Activated CD4-positive, alpha-beta T cell treated with anti-CD3 and anti-CD28 coated beads for 1 hour (primary cell): ENCODE data around the gene BTRC.
"Not testable (repeated sequence)": the region's sequence is repeated elsewhere in the genome, so short reads cannot be mapped to it uniquely, and the experiment has no call there.

Source experiments
- DNase-seq: peaks from one replicate; pipeline ENCODE4 v3.0.0-alpha.2; 2020

BTRC gene

DNA sequence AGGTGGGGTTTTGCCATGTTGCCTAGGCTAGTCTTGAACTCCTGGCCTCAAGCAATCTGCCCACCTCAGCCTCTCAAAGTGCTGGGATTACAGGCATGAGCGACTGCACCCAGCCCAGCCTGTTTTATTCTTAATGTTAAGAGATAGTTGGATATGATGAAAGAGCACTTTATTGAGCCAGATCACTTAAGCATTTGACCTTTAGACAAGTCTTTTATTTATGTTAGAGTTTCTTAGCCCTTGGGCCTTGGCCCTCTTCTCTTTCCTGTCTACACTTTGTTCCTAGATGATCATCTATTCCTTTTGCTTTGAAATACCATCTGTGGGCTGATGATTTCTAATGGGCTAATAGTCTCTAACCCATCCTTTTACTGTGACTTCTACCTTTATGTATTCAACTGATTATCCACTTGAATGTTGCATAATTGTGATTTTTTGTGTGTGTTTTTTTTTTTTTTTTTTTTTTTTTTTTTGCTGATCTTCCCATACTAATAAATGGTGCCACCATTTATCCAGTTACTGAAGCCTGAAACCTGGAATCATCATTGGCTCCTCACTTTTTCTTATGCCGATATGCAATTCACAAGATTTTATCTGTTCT, 34.8 kb downstream of the BTRC start:
- DNase-seq: no peak

DNA sequence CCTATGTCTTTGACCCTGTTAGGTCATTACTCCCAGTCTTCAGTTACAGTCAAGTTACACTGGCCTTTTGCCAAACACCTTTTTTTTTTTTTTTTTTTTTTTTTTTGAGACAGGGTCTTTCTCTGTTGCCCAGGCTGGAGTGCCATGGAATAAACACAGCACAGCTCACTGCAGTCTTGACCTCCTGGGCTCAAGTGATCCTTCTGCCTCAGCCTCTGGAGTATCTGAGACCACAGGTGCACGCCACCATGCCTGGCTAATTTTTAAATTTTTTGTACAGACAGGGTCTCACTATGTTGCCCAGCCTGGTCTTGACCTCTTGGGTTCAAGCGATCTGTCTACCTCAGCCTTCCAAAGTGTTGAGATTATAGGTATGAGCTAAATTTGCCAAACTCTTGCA, 35.6 kb downstream of the BTRC start:
- DNase-seq: not testable (repeated sequence)

DNA sequence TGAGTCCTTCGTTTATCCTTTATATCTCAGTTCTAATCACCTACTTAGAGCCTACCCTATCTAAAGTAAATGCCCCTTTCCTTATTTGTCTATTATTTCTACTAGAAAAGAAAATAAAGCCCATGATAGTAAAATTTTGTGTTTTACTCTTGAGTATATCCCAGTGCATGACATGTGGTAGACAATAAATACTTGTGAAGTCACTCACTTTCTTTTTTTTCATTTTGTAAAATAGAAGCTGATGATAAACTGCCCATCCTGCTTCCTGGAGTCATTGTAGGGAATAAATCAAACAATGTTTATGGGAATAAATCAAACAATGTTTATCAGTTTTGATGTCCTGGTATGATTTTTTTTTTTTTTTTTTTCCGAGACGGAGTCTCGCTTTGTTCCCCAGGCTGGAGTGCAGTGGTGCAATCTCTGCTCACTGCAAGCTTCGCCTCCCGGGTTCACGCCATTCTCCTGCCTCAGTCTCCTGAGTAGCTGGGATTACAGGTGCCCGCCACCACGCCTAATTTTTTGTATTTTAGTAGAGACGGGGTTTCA, 36.1 kb downstream of the BTRC start:
- no peak for DNase-seq

DNA sequence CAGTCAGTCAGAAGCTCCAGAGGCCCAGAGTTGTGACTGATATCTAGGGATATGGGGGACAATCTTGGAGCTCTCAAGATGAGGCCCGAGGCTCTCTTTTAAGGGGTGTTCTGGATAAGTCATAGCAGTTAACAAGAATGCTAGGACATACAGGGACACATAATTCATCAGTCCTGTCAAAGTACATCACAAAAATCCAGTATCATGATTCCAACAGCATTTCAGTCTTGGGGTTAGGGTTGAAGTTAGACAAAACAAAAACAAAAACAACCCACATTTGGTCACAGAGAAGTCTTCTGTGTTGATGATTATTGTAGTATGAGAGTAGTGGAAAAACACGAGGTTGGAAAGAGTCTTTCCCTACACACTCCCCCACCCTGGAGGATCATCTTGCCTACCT, 39.4 kb downstream of the BTRC start:
- no peak for DNase-seq

DNA sequence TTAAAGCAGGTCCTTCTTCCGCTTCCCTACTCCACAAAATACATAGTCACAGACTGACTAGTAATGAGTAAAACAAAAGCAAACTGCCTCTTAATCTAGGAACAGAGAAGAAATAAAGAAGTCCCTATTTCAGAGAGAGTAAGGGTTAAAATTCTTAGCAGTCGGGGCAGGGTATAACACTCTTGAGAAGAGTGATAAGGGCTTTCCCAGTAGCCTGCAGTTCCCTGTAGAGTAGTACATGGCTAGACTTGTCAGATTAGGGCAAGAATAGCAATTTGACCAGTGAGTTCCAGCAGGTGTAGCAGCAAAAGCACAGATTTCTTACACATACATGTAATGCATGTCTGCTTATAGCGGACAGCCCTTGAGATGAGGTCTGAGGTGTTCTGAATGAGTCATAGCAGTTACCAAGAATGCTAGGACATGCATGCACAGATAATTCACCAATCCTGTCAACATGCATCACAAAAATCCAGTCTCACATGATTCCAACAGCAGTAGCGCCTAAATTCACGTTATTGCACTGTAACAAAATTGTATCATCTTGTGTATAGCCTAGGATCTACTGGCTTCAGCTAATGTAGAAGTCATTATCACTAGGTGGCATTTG, 40.7 kb downstream of the BTRC start:
- DNase-seq: no peak

DNA sequence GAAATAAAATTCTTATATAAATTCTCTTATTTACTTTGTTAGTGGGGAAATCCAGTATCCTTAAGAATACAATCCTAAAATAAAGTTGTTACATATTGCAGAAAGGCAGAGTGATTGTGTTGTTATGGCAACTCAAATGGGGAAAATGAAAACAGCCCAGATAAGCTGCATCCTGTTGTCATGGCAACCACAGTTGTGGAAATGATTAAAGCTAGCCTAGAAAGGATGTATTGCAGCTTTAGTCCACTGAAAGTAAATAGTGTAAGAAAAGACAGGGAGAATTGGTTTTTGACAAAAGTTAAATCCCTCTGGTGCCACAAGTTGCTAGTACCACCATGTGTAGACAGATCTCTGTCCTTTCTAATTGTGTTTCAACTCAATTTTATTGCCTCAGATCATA, 43.2 kb downstream of the BTRC start:
- DNase-seq: no peak

DNA sequence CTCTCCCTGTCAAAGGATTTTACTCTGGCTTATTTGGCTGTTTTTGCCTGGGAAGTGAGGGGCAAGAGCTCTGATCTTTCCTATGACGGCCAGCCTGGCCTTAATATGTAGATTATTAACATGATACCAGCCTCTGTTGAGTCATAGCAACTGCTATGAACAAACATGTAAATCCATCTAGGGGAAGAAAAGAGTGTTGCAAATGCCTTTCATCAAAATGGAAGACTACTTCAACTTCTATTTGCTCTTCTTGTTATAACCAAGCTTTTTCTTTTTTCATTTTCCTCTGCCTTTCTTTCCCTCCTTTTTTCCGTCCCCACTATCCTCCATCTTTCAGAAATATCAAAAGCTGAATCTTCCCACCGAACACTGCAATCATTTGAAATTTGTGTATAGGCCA, 46.6 kb downstream of the BTRC start:
- DNase-seq: no peak

DNA sequence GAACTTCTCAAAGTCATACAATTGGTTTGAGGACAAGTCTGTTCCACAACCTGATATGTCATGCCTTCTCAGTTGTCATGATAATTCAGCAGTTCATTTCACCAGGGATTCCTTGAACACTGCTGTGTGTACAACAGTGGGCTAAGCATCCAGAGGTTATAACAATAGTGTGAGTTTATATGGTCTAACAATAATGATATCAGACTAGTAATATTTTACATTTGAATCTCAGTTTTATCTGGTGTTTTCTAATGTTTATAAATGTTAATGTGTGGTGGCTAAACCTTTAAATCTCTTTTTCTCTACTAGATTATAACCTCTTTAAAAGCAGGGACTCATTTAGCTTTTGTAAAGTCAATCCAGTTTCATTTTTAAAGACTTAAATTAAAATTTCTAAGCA, 48.7 kb downstream of the BTRC start:
- no peak for DNase-seq

DNA sequence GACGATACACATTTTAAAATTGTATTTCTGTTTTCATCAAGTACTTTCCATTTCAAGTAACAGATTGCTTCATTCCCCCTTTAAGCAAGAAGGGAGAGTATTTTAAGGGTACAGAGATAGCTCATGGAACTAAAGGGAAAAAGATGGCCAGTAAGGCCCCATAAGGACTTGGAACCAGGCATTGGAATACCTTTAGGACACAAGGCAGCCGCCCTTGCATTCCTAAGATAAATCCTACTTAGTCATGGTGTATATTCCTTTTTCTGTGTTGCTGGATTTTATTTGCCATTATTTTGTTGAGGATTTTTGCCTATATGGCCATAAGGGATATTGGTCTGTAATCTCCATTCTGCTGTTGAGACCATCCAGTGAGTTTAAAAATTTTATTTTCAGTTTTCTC, 49.2 kb downstream of the BTRC start:
- no peak for DNase-seq

DNA sequence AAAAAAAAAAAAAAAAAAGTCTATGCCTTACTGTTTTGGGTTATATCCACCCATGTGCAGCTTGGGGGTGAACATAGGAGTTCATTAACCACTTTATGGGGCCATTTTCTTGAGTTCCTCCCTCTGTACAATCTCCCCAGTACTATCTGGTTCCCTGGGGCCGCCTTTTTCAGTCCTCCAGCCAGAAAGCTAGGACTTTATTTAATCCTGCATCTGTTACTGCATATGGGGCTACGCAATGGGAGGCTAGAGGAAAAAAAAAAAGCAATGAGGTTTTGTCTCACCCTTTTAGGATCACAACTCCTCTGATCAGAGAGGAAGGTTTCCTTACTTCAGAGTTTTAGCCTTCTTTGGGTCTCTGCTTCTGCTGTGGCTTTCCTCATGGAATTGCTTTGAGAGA, 51.0 kb downstream of the BTRC start:
- no peak for DNase-seq

DNA sequence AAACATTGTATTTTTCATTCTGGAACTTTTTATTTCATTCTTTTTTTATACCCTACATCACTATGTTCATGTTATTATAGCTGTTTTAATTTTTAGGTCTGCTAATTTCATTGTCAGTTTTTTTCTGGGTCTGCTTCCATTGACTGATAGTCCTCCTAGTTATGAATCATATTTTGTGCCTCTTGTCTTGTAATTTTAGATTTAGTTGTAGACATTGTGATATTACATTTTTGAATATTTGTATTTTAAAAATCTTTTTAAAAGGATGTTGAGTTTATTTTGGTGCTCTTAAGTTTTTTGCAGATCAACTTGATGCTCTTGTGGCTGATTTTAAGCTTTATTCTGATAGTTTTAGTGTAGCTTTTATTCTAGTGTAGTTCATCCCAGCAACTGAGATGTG, 57.6 kb downstream of the BTRC start:
- DNase-seq: no peak

DNA sequence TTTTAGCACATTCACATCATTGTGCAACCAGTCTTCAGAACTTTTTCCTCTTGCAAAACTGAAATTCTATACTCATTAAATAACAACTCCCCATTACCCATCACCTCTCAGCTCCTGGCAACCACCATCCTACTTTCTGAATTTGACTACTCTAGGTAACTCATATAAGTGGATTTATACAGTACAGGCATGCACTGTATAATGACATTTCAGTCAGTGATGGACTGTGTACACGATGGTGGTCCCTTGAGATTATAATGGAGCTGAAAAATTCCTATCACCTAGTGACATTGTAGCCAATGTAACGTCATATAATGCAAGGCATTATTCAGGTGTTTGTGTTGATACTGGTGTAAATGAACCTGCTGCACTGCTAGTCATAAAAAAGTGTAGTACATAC, 60.1 kb downstream of the BTRC start:
- no peak for DNase-seq

DNA sequence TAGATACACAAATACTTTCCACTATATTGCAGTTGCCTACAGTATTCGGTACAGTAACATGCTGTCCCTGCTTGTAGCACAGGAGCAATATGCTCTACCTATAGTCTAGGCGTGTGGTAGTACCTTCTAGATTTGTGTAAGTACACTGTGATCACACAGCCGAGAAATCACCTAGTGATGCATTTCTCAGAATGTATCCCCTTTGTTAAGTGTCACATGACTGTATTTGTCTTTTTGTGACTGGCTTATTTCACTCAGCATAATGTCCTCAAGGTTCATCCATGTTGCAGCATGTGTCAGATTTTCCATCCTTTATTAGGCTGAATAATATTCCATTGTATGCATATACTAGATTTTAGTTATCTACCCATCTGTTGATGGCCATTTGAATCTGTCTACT, 61.9 kb downstream of the BTRC start:
- DNase-seq: no peak

DNA sequence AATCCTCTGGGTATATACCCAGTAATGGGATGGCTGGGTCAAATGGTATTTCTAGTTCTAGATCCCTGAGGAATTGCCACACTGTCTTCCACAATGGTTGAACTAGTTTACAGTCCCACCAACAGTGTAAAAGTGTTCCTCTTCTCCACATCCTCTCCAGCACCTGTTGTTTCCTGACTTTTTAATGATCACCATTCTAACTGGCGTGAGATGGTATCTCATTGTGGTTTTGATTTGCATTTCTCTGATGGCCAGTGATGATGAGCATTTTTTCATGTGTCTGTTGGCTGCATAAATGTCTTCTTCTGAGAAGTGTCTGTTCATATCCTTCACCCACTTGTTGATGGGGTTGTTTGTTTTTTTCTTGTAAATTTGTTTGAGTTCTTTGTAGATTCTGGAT, 68.0 kb downstream of the BTRC start:
- DNase-seq: not testable (repeated sequence)

DNA sequence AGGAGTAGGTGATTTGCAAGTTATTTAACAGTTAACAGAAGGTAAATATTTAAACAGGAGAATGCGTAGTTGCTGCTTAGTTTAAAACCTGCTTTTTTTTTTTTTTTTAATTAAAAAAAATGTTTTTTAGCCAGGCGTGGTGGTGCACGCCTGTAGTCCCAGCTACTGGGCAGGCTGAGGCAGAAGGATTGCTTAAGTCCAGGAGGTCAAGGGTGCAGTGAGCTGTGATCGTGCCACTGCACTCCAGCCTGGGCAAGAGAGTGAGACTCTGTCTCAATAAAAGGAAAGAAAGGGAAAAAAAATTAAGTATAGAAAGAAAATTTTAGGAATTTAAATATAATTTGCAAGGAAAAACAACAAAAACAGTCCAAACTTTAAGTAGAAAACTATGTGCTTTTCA, 71.6 kb downstream of the BTRC start:
- no peak for DNase-seq

DNA sequence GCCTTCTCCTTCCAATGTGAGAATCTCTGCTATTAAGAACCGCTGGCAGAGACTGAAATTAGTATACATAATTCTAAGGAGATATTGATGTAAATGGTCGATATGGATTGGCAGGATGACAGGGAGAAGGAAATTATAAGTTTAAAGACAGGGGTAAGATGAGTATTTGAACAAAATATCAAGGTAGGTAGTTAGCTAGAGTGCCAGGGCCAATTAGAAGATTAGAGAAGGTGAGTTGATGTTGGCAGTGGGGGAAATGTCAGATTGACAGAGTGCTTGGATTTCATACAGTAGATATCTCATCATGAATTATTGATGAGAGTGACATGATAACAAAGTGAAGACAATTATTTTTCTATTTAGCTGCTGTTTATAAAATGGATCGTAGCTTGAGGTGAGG, 74.1 kb downstream of the BTRC start:
- no peak for DNase-seq

DNA sequence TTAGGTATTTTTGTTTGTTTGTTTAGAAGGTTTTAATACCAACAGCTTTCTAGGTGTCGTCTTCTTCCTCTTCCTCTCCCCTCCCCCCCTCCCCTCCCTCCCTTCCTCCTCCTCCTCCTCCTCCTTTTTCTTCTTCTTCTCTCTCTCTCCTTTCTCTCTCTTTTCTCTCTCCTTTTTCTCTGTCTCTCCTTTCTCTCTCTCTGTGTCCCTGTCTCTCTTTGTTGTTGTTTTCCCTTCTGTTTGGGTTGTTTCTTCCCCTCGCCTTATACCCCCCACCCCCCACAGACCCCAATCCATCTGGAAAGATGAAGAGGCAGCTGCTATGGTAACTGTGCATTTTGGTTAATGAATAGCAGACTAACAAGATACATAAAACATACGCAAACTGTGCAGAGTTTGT, 75.5 kb downstream of the BTRC start:
- DNase-seq: no peak

DNA sequence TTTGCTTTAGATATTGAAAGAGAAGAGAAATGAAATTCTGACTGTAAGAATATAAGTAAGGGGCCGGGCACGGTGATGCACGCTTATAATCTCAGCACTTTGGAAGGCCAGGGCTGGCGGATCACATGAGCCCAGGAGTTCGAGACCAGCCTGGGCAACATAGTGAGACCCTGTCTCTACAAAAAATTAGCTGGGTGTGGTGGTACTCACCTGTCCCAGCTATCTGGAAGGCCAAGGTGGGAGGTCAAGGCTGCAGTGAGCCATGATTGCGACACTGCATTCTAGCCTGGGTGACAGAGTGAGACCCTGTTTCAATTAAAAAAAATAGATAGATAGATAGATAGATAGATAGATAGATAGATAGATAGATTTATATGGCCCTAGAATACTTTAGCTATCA, 82.3 kb downstream of the BTRC start:
- DNase-seq: no peak

DNA sequence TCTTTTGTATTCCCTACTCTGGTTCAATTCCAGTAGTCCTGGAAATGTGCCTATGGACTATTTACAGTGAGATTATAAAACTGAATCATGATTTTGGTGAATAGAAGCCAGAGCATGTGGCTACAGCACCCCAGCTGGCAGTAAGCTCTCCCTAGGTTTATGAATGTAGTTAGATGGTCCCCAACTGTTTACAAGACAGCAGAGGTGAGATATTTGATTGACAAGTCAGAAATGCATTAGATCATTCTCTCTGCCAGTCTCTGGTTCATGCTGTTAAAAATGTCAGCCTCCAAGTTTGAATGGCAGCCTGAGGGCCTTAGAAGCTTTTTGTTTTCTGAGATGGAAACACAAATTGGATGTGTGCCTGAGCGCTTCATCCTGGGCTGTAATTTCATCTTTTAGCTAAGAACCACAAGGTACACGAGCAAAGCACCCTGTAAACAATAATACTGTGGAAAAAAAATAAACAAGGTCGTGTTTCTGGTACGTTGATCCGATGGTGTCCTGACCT, 85.0 kb downstream of the BTRC start:
- DNase-seq: no peak

DNA sequence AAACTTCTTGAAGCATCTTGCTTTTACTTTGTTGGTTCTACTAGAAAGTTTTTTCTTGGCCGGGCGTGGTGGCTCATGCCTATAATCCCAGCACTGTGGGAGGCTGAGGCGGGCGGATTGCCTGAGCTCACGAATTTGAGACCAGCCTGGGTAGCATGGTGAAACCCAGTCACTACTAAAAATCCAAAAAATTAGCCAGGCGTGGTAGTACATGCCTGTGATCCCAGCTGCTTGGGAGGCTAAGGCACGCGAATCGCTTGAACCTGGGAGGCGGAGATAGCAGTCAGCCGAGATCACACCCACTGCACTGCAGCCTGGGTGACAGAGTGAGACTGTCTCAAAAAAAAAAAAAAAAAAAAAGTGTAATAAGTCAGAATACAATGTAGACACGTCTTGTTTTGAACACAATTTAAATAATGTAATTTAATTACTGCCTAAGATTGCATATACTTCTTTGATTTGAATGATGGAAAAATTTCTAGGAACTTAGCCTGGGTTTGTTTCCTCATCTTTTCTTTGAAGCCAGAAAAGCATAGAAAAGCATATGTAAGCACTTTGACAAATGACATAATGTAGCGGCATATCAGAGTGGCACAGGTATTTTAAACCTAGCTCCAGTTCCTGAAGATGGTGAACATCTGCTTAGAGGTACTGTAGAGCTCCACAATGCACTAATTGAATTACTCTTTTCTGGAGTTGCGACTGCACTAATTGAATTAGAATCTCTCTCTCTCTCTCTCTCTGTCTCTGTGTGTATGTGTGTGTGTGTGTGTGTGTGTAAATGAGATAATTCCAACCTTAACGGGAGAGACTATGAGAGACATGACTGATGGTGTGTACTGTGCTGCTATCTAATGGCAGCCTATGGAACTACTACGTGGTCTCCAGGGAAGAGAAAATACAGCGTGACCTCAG, 87.8 kb downstream of the BTRC start:
- no peak for DNase-seq

DNA sequence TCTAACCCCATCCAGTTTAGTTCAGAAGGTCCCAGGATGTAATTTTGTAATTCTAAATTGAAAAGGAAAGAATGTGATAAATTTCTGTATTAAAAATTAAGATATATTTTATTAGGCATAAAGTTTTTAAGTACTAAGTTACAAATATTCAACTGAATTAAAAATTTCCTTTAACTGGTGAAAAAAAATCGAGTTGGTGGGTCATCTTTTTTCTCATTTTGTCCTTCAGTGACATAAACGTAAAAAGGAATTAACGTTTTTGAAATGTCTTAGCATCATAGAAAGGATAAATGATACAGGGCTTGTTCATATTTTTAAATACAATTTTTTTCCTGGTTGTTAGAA, 88.5 kb downstream of the BTRC start:
- no peak for DNase-seq

DNA sequence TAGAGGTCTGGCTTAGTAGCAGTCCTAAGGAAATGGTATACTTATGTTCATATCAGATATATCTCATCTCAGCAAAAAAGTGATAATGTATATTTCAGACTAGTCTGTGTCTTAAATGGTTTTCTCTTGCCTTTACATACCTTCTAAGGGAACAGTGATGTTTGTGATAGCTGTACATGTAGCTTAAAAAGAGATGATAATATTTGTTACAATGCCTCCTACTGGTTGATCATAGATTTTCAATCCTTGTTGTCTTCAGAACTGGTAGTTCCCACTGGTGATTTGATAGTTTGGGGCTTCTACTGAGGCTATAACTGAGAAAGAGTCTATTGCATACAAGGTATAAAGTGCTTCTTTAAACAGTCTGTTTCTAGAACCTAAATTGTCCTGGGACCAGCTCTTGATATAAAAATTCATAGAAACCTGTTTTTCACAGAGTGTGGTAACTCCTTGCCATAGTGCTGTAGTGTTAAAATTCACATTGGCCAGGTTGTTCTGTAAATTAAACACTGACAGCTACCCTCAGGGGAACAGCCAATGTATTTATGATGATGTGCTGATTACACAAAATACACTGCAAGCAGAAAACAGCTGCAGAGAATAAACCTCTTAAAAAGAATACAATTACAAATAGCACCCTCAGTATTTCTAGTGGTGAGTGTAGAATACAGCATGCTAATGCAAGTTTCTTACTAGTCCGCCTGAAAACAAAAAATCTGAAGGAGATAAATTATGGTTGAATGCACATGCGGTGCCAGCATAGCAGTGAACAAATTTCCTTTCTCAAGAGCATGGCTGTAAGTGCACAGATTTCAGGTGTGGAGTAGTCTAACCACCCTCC, 90.3 kb downstream of the BTRC start:
- DNase-seq: no peak

DNA sequence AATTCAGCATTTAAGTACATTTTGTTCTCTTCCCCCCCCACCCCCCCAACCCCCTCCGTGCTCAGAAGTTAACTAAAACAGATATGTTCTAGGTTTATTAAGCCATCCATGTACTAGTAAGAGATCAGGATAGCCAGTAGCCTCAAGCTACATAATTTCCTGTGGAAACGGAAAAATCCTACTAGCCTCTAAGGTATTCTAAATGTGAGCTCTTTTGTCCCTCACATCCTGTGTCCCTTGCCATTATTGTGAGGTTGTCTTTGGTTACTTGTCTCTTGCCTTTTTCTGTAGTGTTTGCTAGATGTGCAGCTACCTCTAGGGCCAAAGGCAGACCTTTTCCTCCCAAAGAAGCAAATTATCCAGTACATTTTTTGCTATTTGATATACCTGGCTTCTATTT, 92.1 kb downstream of the BTRC start:
- no peak for DNase-seq
